HEK293 (cell line): ENCODE results near the gene CADM4.
A peak's percentile ranks its signal among the peaks of the same experiment; 100 is the strongest.

Source experiments
- BCL11A ChIP-seq: fragments of 450-650 bp; formaldehyde crosslinking; IDR thresholded peaks from 2 replicates; pipeline ENCODE4 v1.5.1; 2016; ENCODE audit warnings: low read depth, missing biosample characterization, missing genetic modification characterization
- HOXD13 ChIP-seq: sonication (generic); formaldehyde crosslinking; IDR thresholded peaks from 2 replicates; pipeline ENCODE4 v1.8.0; 2022; ENCODE audit warnings: missing genetic modification reagents, borderline replicate concordance
- KLF1 ChIP-seq: fragments of 450-650 bp; formaldehyde crosslinking; IDR thresholded peaks from 2 replicates; pipeline ENCODE4 v1.5.1; 2016; ENCODE audit warnings: missing biosample characterization, missing genetic modification characterization
- PRDM1 ChIP-seq: fragments of 450-650 bp; formaldehyde crosslinking; IDR thresholded peaks from 2 replicates; pipeline ENCODE4; 2016; ENCODE audit warnings: missing biosample characterization, missing genetic modification characterization
- SCRT1 ChIP-seq: fragments of 450-650 bp; formaldehyde crosslinking; IDR thresholded peaks from 2 replicates; pipeline ENCODE4 v1.5.1; 2016; ENCODE audit warnings: missing biosample characterization, missing genetic modification characterization, borderline replicate concordance
- ZBTB1 ChIP-seq: fragments of 450-650 bp; formaldehyde crosslinking; IDR thresholded peaks from 2 replicates; pipeline ENCODE4 v1.5.1; 2016; ENCODE audit warnings: missing biosample characterization, missing genetic modification characterization
- ZNF114 ChIP-seq: fragments of 450-650 bp; formaldehyde crosslinking; IDR thresholded peaks from 2 replicates; pipeline ENCODE4 v1.5.0; 2017; ENCODE audit warnings: missing biosample characterization, missing genetic modification characterization
- ZNF175 ChIP-seq: fragments of 450-650 bp; formaldehyde crosslinking; IDR thresholded peaks from 2 replicates; pipeline ENCODE4 v1.5.1; 2016; ENCODE audit warnings: missing biosample characterization, missing genetic modification characterization
- ZNF223 ChIP-seq: fragments of 450-650 bp; formaldehyde crosslinking; IDR thresholded peaks from 2 replicates; pipeline ENCODE4 v1.5.1; 2016; ENCODE audit warnings: missing biosample characterization, missing genetic modification characterization
- ZNF239 ChIP-seq: fragments of 450-650 bp; formaldehyde crosslinking; IDR thresholded peaks from 2 replicates; pipeline ENCODE4 v1.5.1; 2016; ENCODE audit warnings: missing biosample characterization, missing genetic modification characterization
- ZNF274 ChIP-seq, 2 experiments: fragments of 200-500 bp in 1 of 2; fragments of 450-650 bp in 1 of 2; sonication (Bioruptor generic) in 1 of 2; formaldehyde crosslinking in 1 of 2; IDR thresholded peaks; 2 replicates each; pipeline versions ENCODE4 v1.5.1 to v1.6.1; 2014 to 2016; ENCODE audit warnings: borderline replicate concordance in 1 of 2, inconsistent platforms in 1 of 2, low read length in 1 of 2, missing biosample characterization in 1 of 2, missing genetic modification characterization in 1 of 2
- ZNF302 ChIP-seq: fragments of 450-650 bp; formaldehyde crosslinking; IDR thresholded peaks from 2 replicates; pipeline ENCODE4 v1.5.1; 2016; ENCODE audit warnings: missing biosample characterization, missing genetic modification characterization, low read depth
- ZNF311 ChIP-seq: fragments of 450-650 bp; formaldehyde crosslinking; IDR thresholded peaks from 2 replicates; pipeline ENCODE4 v1.5.1; 2017; ENCODE audit warnings: missing biosample characterization, missing genetic modification characterization, borderline replicate concordance
- ZNF510 ChIP-seq: fragments of 450-650 bp; formaldehyde crosslinking; IDR thresholded peaks from 2 replicates; pipeline ENCODE4 v1.5.1; 2018; ENCODE audit warnings: mild to moderate bottlenecking, missing genetic modification characterization, missing biosample characterization; ENCODE audit not compliant: insufficient replicate concordance
- ZNF623 ChIP-seq: fragments of 450-650 bp; formaldehyde crosslinking; IDR thresholded peaks from 2 replicates; pipeline ENCODE4 v1.5.1; 2016; ENCODE audit warnings: missing biosample characterization, missing genetic modification characterization
- ZNF785 ChIP-seq: fragments of 450-650 bp; formaldehyde crosslinking; IDR thresholded peaks from 2 replicates; pipeline ENCODE4 v1.5.1; 2016; ENCODE audit warnings: missing biosample characterization, missing genetic modification characterization
- TF ChIP-seq, protein P1 (sequence below): fragments of 450-650 bp; formaldehyde crosslinking; IDR thresholded peaks from 2 replicates; pipeline ENCODE4 v1.5.1; 2016; ENCODE audit warnings: missing biosample characterization, missing genetic modification characterization, borderline replicate concordance
- TF ChIP-seq, protein P2 (sequence below): fragments of 450-650 bp; formaldehyde crosslinking; IDR thresholded peaks from 2 replicates; pipeline ENCODE4 v1.5.1; 2016; ENCODE audit warnings: missing biosample characterization, missing genetic modification characterization, borderline replicate concordance
- TF ChIP-seq, protein P3 (sequence below): fragments of 450-650 bp; formaldehyde crosslinking; IDR thresholded peaks from 2 replicates; pipeline ENCODE4 v1.5.1; 2016; ENCODE audit warnings: missing biosample characterization, missing genetic modification characterization
- TF ChIP-seq, protein P4 (sequence below): fragments of 450-650 bp; formaldehyde crosslinking; IDR thresholded peaks from 2 replicates; pipeline ENCODE4 v1.5.1; 2016; ENCODE audit warnings: missing biosample characterization, missing genetic modification characterization
- TF ChIP-seq, protein P5 (sequence below): fragments of 450-650 bp; formaldehyde crosslinking; IDR thresholded peaks from 2 replicates; pipeline ENCODE4 v1.5.1; 2016; ENCODE audit warnings: missing biosample characterization, missing genetic modification characterization, borderline replicate concordance

CADM4 gene

DNA sequence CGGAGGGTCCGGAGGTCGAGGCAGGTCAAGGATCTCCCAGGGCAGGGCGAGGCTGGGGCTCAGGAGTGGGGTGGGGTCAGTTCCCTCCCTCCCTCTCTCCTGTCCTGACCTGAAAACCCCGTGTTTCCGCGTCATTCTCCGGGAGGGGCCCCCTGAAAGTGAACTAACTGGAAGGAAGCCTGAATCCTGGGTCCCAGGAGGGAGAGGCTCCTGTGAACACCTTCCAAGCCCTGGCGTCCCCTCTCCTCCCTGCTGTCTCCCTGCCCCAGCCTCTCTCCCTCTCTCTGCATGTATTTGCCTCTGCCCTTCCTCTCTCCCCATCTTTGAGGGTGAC is 741 bp upstream of the CADM4 start (continued):
- TF ChIP-seq, protein P1, sequence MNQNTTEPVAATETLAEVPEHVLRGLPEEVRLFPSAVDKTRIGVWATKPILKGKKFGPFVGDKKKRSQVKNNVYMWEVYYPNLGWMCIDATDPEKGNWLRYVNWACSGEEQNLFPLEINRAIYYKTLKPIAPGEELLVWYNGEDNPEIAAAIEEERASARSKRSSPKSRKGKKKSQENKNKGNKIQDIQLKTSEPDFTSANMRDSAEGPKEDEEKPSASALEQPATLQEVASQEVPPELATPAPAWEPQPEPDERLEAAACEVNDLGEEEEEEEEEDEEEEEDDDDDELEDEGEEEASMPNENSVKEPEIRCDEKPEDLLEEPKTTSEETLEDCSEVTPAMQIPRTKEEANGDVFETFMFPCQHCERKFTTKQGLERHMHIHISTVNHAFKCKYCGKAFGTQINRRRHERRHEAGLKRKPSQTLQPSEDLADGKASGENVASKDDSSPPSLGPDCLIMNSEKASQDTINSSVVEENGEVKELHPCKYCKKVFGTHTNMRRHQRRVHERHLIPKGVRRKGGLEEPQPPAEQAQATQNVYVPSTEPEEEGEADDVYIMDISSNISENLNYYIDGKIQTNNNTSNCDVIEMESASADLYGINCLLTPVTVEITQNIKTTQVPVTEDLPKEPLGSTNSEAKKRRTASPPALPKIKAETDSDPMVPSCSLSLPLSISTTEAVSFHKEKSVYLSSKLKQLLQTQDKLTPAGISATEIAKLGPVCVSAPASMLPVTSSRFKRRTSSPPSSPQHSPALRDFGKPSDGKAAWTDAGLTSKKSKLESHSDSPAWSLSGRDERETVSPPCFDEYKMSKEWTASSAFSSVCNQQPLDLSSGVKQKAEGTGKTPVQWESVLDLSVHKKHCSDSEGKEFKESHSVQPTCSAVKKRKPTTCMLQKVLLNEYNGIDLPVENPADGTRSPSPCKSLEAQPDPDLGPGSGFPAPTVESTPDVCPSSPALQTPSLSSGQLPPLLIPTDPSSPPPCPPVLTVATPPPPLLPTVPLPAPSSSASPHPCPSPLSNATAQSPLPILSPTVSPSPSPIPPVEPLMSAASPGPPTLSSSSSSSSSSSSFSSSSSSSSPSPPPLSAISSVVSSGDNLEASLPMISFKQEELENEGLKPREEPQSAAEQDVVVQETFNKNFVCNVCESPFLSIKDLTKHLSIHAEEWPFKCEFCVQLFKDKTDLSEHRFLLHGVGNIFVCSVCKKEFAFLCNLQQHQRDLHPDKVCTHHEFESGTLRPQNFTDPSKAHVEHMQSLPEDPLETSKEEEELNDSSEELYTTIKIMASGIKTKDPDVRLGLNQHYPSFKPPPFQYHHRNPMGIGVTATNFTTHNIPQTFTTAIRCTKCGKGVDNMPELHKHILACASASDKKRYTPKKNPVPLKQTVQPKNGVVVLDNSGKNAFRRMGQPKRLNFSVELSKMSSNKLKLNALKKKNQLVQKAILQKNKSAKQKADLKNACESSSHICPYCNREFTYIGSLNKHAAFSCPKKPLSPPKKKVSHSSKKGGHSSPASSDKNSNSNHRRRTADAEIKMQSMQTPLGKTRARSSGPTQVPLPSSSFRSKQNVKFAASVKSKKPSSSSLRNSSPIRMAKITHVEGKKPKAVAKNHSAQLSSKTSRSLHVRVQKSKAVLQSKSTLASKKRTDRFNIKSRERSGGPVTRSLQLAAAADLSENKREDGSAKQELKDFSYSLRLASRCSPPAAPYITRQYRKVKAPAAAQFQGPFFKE (tag by site-specific recombination), result 0 out of 2 replicates have a peak, but pooled peaks have one; percentile 9
- TF ChIP-seq ZNF311 (tag by site-specific recombination) (no peak), ZNF175 (0 out of 2 replicates have a peak, but pooled peaks have one; percentile 2), ZBTB1 (tag by site-specific recombination) (no peak), ZNF510 (tag by site-specific recombination) (no peak), PRDM1 (tag by site-specific recombination) (no peak), HOXD13 (CRISPR knock-in tag) (no peak), SCRT1 (tag by site-specific recombination) (no peak), ZNF623 (tag by site-specific recombination) (no peak), ZNF302 (tag by site-specific recombination) (no peak), BCL11A (tag by site-specific recombination) (0 out of 2 replicates have a peak, but pooled peaks have one; percentile 10), ZNF785 (no peak), ZNF274 (IDR thresholded peaks at IDR 0.05; ENCODE audit: low read length) (no peak), ZNF274 (tag by site-specific recombination; IDR thresholded peaks at IDR 0.05; ENCODE audit: borderline replicate concordance) (no peak), ZNF223 (no peak), ZNF114 (tag by site-specific recombination) (no peak), ZNF239 (tag by site-specific recombination) (no peak), KLF1 (no peak; the same call in 1 of the 2 replicates)
- TF ChIP-seq, protein P2, sequence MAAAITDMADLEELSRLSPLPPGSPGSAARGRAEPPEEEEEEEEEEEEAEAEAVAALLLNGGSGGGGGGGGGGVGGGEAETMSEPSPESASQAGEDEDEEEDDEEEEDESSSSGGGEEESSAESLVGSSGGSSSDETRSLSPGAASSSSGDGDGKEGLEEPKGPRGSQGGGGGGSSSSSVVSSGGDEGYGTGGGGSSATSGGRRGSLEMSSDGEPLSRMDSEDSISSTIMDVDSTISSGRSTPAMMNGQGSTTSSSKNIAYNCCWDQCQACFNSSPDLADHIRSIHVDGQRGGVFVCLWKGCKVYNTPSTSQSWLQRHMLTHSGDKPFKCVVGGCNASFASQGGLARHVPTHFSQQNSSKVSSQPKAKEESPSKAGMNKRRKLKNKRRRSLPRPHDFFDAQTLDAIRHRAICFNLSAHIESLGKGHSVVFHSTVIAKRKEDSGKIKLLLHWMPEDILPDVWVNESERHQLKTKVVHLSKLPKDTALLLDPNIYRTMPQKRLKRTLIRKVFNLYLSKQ (tag by site-specific recombination), result no peak
- TF ChIP-seq, protein P3, sequence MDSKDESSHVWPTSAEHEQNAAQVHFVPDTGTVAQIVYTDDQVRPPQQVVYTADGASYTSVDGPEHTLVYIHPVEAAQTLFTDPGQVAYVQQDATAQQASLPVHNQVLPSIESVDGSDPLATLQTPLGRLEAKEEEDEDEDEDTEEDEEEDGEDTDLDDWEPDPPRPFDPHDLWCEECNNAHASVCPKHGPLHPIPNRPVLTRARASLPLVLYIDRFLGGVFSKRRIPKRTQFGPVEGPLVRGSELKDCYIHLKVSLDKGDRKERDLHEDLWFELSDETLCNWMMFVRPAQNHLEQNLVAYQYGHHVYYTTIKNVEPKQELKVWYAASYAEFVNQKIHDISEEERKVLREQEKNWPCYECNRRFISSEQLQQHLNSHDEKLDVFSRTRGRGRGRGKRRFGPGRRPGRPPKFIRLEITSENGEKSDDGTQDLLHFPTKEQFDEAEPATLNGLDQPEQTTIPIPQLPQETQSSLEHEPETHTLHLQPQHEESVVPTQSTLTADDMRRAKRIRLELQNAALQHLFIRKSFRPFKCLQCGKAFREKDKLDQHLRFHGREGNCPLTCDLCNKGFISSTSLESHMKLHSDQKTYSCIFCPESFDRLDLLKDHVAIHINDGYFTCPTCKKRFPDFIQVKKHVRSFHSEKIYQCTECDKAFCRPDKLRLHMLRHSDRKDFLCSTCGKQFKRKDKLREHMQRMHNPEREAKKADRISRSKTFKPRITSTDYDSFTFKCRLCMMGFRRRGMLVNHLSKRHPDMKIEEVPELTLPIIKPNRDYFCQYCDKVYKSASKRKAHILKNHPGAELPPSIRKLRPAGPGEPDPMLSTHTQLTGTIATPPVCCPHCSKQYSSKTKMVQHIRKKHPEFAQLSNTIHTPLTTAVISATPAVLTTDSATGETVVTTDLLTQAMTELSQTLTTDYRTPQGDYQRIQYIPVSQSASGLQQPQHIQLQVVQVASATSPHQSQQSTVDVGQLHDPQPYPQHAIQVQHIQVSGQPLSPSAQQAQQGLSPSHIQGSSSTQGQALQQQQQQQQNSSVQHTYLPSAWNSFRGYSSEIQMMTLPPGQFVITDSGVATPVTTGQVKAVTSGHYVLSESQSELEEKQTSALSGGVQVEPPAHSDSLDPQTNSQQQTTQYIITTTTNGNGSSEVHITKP (tag by site-specific recombination), result peak; percentile 46
- TF ChIP-seq, protein P4, sequence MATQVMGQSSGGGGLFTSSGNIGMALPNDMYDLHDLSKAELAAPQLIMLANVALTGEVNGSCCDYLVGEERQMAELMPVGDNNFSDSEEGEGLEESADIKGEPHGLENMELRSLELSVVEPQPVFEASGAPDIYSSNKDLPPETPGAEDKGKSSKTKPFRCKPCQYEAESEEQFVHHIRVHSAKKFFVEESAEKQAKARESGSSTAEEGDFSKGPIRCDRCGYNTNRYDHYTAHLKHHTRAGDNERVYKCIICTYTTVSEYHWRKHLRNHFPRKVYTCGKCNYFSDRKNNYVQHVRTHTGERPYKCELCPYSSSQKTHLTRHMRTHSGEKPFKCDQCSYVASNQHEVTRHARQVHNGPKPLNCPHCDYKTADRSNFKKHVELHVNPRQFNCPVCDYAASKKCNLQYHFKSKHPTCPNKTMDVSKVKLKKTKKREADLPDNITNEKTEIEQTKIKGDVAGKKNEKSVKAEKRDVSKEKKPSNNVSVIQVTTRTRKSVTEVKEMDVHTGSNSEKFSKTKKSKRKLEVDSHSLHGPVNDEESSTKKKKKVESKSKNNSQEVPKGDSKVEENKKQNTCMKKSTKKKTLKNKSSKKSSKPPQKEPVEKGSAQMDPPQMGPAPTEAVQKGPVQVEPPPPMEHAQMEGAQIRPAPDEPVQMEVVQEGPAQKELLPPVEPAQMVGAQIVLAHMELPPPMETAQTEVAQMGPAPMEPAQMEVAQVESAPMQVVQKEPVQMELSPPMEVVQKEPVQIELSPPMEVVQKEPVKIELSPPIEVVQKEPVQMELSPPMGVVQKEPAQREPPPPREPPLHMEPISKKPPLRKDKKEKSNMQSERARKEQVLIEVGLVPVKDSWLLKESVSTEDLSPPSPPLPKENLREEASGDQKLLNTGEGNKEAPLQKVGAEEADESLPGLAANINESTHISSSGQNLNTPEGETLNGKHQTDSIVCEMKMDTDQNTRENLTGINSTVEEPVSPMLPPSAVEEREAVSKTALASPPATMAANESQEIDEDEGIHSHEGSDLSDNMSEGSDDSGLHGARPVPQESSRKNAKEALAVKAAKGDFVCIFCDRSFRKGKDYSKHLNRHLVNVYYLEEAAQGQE (tag by site-specific recombination), result no peak
- TF ChIP-seq, protein P5, sequence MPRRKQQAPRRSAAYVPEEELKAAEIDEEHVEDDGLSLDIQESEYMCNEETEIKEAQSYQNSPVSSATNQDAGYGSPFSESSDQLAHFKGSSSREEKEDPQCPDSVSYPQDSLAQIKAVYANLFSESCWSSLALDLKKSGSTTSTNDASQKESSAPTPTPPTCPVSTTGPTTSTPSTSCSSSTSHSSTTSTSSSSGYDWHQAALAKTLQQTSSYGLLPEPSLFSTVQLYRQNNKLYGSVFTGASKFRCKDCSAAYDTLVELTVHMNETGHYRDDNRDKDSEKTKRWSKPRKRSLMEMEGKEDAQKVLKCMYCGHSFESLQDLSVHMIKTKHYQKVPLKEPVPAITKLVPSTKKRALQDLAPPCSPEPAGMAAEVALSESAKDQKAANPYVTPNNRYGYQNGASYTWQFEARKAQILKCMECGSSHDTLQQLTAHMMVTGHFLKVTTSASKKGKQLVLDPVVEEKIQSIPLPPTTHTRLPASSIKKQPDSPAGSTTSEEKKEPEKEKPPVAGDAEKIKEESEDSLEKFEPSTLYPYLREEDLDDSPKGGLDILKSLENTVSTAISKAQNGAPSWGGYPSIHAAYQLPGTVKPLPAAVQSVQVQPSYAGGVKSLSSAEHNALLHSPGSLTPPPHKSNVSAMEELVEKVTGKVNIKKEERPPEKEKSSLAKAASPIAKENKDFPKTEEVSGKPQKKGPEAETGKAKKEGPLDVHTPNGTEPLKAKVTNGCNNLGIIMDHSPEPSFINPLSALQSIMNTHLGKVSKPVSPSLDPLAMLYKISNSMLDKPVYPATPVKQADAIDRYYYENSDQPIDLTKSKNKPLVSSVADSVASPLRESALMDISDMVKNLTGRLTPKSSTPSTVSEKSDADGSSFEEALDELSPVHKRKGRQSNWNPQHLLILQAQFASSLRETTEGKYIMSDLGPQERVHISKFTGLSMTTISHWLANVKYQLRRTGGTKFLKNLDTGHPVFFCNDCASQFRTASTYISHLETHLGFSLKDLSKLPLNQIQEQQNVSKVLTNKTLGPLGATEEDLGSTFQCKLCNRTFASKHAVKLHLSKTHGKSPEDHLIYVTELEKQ (tag by site-specific recombination), result peak; percentile 2; the same call in 1 of the 2 replicates
